NCI-H1694 (cell line): ENCODE results near the gene KHNYN.
"Not testable (repeated sequence)": the region's sequence is repeated elsewhere in the genome, so short reads cannot be mapped to it uniquely, and the experiment has no call there.

Source experiments
- DNase-seq: peaks from one replicate; lab custom pipeline; 2025; lab: John Stamatoyannopoulos, UW

KHNYN gene

GRCh38 chr14:24429395-24430142 lies at the start of gene KHNYN, which contains the start of gene CBLN3:
Gene KHNYN, plus strand, starts transcription at chr14:24429954. Its CDS starts 777 bp downstream, at chr14:24430731.
Gene CBLN3, minus strand, starts transcription at chr14:24429668. Its CDS starts 614 bp downstream, at chr14:24429054.
- DNase-seq = peak; percentile 66

GRCh38 chr14:24381363-24382063 lies 48.2 kb upstream of the KHNYN start:
- DNase-seq = peak; percentile 95

- no peak for DNase-seq
These were observed 47.7 kb upstream of the KHNYN start for GRCh38 chr14:24382064-24382371.

GRCh38 chr14:24384169-24384568 lies 45.6 kb upstream of the KHNYN start:
- DNase-seq = no peak

GRCh38 chr14:24385524-24385923 lies 44.2 kb upstream of the KHNYN start:
- DNase-seq = no peak

- DNase-seq = no peak
These were observed 42.8 kb upstream of the KHNYN start for GRCh38 chr14:24387009-24387345.

- not testable (repeated sequence) for DNase-seq
These were observed 42.2 kb upstream of the KHNYN start for GRCh38 chr14:24387579-24387978.

GRCh38 chr14:24388474-24389179 lies 41.1 kb upstream of the KHNYN start:
- DNase-seq = no peak

GRCh38 chr14:24389226-24389848 lies 40.4 kb upstream of the KHNYN start:
- DNase-seq = no peak

- no peak for DNase-seq
These were observed 38.9 kb upstream of the KHNYN start for GRCh38 chr14:24390701-24391468.

- no peak for DNase-seq
These were observed 37.2 kb upstream of the KHNYN start for GRCh38 chr14:24392325-24393091.

- DNase-seq = no peak
These were observed 35.5 kb upstream of the KHNYN start for GRCh38 chr14:24394275-24394674.

- DNase-seq = no peak
These were observed 33.9 kb upstream of the KHNYN start for GRCh38 chr14:24395609-24396582.

GRCh38 chr14:24397639-24398292 lies 32.0 kb upstream of the KHNYN start:
- no peak for DNase-seq

- DNase-seq = peak; percentile 18
These were observed 31.5 kb upstream of the KHNYN start for GRCh38 chr14:24398293-24398652.

GRCh38 chr14:24398653-24399446 lies 30.9 kb upstream of the KHNYN start, which contains the start of gene NYNRIN:
Gene NYNRIN, plus strand, starts transcription at chr14:24399003. Its CDS starts 244 bp downstream, at chr14:24399247.
- DNase-seq = peak; percentile 28

GRCh38 chr14:24399447-24399822 lies 30.3 kb upstream of the KHNYN start:
- DNase-seq = no peak

GRCh38 chr14:24399999-24400718 lies 29.6 kb upstream of the KHNYN start:
- DNase-seq = no peak
